ENCODE measurements around the gene EPS8.

Gene EPS8

DNA sequence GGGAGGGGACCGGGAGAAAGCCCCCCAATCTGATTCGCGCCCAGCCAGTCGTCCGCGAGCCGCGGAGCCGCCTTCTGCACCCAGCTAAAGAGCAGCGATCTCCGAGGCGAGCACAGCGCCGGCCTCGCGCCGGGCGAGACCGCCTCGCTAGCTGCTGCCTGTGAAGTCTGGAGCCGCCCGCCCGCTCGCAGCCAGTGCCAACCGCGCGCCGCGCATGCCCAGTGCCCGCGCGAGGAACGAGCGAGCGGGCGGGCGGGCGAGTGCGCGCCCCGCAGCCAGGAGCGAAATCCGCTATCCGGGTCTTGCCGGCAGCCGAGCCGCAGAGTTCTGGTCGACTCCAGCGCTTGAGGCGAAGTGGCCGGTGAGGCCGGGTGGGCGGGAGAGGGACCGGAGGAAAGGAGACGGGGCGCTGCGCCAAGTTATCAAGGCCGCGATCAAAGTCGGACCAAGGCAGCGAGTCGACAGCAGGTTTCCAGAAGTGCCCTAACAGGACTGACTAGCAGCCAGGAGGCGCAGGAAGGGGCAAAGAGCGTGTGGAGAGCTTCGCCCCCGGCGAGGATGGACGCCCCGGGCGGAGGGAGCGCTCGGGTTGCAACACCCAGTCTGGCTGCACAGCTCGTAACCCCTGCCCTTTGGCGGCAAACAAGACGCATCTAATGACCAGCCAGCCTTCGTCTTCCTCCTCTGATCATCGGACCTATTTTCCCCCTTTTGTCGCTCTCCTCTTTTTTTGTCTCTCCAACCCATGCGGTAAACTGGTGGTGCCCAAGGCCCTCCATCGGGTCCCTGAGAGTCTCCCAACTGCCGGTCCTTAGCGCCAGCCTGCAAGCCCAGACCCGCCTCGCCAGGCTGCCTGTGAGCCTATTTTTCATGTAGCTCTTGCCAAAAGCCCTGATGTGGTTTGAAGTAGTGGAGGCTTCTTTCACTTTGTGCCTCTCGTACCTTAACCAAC, at the start of gene EPS8:
Gene EPS8 (minus strand): TSS at position 169 of the 952 bp plus-strand sequence. CDS start 106,437 bp downstream, outside the sequence.
- peak; percentile 85 to 86 for DNase-seq (ENCODE audit: low read depth in 2 of 2)

DNA sequence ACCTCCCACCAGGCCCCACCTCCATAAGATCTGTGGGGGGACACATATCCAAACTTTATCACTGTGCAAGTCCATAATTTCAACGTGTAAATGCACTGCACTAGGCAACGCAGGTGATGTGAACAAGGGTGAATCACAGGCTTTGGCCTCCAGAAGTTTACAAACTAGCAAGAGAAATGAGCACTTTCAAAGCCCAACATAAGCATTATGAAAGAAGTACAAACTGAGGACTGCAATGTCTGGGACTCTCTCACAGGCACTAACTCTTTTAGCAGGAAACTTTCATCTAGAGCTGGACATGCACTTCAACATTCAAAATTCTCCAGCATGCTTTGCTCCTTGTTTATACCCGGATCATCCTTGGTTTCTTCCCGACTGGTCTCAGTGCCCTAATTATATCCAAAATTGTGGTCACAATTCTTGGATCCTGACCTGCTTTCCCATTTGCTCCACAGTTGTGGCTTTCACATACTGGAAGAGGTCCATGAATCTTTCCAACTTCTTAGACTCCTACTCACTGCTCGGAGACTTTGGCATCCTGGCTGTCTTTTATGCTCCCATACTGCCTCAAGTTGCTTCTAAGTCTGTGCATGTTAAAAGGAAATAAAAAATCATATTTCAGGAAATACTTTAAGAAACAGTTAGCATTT, 48.1 kb upstream of the EPS8 start:
- peak; percentile 63 to 67 for DNase-seq (ENCODE audit: low read depth in 2 of 2)

DNA sequence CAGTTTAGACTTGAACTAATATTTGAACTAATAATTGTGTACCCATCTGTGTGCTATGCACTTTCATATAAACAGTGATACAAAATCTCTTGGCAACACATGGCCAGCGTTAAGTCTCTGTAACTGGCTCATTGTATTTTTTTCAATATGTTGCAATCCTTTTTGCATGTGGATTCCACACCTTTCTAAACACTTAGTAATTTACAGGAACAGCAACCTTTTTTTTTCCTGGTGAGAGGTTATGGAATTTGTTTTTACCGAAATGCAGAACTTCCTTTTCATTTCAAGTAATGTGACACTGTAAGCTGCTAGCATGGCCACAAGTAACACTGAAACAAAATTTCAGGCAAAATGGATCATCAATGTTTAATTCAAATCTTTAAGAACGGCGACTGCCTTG, 45.4 kb upstream of the EPS8 start:
- DNase-seq (ENCODE audit: low read depth in 2 of 2) = no peak

DNA sequence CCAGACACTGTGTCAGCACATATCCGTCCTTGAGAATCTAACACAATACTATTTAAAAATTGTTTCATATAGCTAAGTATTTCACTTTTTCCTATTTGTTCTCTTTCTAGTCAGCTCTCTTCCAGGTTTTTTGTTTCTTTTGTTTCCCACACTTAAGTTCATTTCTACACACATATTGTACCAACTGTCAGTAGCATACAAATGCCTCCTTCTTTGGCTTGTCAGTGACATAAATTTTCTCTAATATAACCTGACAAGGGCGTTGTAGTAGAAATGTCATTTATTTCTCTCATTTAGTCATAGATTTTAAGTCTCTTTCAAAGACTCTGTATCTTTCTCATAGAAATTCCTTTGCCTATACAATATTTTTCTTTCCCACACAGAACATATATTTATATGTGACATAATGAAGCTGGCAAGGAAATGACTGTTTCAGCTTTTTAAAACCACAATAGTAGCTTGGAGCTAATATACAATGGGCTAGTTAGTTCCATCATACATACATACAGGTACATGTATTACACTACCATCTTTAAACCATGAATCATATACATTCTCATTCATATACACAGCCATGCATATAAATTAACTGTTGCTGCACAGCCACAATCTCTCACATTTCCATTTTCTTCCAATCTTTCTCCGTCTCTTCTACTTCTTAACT, 42.3 kb upstream of the EPS8 start:
- DNase-seq (ENCODE audit: low read depth in 2 of 2) = no peak

DNA sequence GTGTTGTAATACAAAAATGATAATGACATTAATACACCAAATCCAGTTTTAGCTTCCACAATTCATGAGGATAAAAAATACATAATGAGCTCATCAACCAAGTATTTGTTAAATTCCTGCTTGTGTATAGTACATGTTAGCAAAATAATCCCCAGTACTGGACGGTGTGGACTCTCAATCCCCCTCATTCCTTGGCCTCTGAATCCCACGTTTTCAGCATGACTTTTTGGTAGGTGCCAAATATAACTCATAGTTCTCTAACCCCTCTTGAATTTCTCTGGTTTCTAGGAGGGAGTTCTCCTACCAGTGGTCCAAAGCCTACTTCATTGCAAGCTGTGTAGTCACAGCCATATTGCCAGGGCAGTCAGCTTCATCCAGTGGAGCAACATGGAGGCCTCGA, 41.4 kb upstream of the EPS8 start:
- DNase-seq (ENCODE audit: low read depth in 2 of 2) = peak; percentile 39 to 44

DNA sequence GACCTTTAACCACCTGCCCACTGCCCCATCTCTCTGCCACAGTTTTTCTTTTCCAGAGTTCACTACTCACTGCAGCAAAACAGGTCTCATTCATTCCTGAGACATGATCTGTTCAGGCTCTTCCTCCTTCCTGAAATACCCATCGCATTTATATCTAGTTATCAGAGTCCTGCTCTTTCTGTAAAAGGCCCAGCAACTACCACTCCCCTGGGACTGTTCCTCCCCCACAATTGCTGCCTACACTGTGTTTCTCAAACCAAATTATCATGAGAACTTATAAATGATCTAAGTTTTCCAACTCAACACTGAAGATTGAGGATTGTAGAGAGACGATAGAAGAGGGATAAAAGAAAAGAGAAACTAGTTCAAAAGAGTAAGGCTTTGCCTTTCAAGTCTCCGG, 40.8 kb upstream of the EPS8 start:
- peak in 1 of 2 experiments; percentile 42 for DNase-seq (ENCODE audit: low read depth in 2 of 2)

DNA sequence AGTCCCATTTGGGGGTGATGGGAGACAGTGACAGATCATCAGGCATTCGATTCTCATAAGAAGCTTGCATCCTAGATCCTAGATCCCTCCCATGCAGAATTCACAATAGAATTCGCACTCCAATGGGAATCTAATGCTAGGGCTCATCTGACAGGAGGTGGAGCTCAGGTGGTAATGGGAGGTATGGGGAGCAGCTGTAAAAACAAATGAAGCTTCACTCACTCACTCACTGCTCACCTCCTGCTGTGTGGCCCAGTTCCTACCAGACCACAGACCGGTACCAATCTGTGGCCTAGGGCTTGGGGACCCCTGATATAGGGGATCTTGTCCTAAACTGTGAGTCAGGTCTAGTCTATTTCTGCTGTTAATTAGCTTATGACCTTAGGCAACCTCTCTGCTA, 40.1 kb upstream of the EPS8 start:
- no peak for DNase-seq (ENCODE audit: low read depth in 2 of 2)

DNA sequence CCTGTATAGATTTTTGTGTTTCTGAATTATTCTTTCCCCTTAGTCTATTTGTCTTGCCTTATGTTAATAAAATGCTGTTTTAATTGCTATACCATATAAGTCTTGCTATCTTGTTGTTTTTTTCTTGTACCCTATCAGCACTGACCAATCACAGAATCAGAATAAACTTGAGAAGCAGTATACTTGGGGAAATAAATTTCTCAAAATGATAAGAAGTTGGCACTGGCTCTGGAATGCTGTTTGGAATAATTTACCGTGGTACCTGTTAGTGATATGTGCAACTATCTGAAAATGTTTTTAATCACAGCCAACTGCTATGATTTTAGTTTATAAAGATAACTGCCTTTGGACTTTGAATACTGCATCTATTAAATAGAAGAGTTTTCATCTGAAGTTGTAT, 37.9 kb upstream of the EPS8 start:
- no peak for DNase-seq (ENCODE audit: low read depth in 2 of 2)

DNA sequence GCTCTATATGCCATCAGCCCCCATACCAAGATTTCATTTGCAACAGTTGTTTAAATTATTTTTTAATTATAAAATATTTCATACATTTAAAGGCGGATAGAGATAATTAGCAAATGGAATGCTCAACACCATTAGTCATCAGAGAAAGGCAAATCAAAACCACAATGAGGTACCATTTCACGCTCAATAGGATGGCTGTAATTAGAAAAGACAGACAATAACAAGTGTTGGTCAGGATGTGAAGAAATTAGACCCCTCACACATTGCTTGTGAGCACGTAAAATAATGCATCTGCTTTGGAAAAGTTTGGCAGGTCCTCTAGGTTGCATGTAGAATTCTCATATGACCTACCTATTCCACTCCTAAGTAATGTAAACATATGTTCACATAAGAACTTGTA, 35.3 kb upstream of the EPS8 start:
- no peak for DNase-seq (ENCODE audit: low read depth in 2 of 2)

DNA sequence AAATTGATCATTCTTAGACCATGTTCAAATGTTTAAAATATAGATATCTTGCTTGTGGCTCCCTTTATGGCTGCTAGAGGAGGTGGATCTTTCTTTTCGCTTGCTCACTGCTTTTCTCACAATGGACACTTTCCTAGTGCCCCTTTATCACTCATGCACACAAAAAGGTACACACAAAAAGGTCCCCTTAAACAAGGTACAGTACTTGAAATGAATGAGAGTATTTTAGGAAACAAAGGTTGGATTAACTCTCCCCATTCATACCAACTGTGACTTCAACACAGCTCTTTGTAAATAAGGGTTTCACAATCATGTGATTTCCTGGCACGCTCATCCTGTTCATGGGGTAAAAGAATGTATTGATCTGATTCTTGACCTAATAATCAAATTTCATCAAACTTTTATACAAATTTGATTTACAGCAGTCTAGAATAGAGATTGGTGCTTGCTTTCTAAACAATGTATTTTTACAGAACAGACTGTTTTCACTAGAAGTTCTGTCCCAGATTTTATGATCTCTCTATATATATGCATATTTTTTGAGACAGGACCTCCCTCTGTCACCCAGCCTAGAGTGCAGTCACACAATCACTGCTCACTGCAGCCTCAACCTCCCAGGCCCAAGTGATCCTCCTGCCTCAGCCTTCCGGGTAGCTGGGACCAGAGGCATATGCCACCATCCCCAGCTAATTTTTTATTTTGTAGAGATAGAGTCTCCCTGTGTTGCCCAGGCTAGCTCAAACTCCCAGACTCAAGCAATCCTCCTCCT, 34.4 kb upstream of the EPS8 start:
- DNase-seq (ENCODE audit: low read depth in 2 of 2) = no peak

DNA sequence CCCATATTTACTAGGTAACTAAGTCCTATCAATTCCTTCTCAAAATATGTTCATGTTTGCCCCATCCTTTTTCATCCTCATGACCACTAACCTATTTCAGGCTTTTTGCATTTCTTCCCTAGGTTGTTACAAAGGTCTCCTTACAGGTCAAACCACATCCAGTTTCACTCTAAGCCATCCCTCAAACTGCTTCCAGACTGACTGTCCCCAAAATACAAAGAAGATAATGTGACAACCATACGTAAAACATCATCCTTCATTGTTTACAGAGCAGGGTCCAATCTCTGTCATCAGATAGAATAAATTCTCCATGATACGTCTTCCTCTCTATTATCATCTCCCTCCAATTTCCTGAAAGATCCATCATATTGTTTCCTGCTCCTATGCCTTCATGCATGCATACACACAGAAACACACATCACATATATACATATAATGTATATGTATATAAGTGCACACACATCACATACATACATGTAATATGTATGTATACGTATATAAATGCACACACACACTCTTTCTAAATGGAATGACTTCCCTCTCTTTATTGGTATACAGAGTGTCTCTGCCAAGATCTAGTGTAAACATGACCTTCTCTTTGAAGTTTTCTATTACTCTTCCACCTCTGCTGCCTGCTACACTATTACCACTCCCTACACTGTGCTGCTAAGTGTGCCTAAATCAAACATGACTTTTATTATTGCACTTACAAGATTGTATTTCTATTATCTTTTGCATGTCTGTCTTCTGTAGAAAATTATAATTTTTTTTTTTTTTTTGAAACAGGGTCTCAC, 30.7 kb upstream of the EPS8 start:
- no peak for DNase-seq (ENCODE audit: low read depth in 2 of 2)

DNA sequence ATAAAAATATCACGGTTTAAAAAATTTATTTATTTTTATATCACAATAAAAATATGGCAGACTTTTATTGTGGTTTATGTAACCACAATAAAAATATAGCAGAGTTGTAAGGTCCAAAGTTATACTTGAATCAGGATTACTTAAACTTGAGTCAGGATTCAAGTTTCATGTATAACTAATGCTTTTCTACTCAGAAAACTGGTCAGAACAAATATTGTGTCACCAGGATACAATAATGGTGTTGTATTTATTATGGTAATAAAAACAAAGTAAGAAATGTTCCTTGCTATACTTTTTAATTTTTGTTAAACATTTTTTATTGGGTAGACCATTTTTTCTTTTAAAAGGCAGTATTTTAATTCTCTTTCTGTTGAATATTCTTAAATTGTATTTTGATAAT, 29.2 kb upstream of the EPS8 start:
- DNase-seq (ENCODE audit: low read depth in 2 of 2) = no peak

DNA sequence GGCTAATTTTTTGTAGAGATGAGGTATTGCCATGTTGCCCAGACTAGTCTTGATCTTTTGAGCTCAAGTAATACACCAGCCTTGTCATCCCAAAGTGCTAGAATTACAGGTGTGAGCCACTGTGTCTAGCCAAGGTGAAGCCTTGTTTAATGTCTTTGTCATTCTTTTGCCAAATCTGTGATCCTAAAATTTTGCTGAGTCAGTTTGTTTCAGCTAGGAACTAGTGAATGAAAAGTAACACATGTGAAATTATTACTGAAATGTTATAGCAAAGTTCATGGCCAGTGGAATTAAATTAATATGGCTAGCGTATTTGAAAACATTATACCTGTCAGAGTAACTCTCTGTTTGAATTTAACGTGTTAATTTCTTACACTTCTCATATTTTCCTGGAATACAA, 26.5 kb upstream of the EPS8 start:
- no peak for DNase-seq (ENCODE audit: low read depth in 2 of 2)

DNA sequence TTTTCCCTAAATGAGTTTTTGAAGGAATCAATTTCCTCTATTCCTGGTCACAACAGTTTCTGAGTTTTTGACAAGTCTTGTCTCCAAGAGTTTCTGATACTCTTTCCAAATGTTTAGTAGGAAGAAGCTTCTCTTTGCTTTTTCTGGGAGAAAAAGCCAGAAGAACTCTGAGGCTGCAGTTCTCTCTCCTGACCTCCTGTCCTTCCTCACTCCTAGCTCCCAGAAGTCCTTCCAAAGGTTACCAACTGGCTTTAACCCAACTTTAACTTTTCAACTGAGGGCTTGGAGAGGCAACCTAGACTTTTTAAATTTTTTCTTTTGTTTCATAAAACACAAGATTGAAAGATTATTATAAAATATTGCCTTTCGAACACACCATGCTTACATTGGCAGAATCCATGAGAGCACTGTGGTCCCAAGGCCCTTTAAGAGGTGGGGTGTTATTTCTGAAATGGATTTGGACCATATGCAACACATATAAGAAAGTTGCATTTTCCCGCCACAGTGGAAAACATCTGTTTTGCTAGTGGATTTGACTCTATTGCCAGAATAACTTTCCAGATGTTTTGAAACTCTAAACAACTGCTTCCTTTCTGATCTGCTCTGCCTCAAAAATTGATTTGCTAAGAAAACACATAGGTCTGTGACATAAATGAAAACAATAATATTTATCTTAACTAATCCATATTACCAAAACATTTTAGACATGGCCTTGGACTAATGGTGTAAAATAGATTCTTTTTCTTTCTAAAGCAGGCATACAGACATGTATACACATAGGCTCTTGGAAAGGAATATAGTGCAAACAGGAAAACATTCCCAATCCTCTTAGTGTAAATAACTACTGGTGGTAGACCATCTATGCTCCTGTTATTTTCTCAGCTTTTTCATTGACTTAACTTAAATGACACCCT, 22.3 kb upstream of the EPS8 start:
- DNase-seq (ENCODE audit: low read depth in 2 of 2) = no peak

DNA sequence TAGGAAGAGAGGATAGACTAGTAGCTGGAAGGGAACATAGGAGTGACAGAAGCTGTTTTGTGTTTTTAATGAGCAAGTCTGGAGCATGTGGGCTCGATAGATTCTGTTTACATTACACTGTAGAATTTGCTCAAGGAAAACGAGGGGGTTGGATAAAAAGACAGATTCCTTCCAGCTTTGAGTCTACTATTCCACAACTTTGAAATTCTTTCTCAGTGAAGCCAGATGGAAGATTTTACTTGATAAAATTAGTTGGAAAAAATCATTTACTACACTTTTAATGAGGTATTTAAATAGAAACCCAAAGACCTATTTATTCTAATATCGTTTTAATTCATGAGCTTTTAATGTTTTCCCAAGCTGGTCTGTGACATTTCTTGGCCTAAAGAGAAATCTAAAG, 19.5 kb upstream of the EPS8 start:
- DNase-seq (ENCODE audit: low read depth in 2 of 2) = no peak

DNA sequence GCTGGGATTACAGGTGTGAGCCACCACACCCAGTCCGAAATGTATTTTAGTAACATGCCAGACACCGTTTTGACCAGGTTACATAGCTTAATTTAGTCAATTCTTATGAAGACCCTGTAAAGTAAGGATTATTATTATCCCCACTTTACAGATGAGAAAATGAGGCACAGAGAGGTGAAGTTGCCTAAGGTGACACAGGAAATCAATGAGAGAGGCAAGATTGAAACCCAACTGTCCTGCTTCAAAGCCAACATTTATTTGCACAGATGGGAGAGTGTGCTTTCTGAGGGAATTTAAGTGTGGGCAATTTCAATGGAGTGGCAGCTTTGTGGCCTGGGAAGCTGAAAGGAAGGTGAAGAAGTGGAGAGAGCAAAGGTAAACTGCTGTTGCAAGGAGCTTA, 19.1 kb upstream of the EPS8 start:
- DNase-seq (ENCODE audit: low read depth in 2 of 2) = no peak

DNA sequence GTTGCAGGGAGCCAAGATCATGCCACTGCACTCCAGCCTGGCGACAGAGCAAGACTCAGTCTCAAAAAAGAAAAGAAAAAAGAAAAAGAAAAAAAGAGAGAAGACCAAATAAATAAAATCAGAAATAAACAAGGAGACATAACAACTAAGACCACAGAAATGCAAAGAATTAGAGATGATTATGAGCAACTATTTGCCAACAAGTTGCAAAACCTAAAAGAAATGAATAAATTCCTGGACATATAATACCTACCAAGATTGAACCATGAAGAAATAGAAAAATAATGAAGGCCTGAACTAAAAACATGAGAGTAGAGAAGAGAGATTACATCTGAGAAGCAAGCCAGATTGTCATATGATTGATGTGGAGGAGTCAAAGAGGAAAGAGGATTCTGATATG, 17.6 kb upstream of the EPS8 start:
- no peak for DNase-seq (ENCODE audit: low read depth in 2 of 2)

DNA sequence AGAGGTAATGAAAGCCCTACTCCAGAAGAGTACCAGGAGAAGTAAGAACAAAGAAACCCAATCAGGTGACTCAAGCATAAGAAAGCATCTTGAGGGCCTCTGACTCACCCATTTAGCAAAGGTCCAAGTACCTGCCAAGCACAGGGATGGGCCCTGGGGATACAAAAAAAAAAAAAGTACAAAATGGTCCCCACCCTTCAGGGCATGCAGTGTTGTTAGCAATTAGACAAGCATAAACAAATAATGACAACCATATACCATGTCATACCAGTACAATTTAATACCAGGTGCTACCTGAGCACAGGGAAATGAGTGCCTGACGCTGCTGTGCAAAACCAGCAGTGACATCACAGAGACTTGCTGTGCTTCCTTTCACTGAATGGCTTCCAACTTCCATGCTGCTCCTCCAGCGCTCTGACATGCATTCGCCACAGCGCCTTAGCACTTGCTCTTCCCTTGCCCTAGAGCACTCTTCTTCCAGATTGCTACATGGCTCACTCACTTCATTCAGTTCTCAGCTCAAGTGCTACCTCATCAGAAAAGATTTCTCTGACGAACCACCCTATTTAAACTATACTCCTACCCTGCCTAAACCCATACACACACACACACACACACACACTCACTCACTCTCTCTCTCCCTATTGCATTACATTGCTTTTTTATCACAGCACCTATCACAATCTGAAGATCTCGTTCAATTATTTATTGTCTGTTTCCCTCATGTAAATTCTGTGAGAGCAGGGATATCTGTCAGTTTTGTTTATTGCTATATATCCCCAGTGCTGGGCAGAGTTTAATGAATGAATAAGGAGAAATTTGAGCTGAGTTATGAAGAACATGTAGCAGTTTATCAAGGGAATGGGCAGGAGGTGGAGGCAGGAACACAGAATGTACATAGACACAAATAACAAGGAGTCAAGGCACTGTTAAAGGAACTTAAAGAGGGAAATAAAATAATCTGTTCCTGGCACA, 12.9 kb upstream of the EPS8 start:
- no peak for DNase-seq (ENCODE audit: low read depth in 2 of 2)

DNA sequence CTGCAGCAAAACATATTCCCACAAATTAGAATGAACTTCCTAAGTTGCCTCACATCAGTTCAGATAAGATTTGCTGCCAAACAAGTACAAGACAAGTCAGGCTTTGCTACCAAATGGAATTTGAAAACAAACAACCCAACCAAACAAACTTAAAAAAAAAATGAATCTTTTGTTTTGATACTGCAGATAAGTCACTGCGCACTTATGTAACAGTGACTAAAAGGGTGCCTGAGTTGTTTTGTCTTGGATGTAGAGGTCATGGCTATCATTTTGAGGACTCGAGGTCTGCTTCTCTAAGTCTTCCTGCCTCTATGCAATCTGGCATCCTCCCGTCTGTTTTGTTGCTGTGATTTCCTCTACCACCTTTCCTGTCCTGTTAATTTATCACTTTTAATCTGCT, 11.1 kb upstream of the EPS8 start:
- no peak for DNase-seq (ENCODE audit: low read depth in 2 of 2)

Data from fibroblast of skin of left quadriceps (primary cell).